HL-60 (cell line): Measurements from ENCODE around the gene SLC6A6.

Experiments used
- GABPA ChIP-seq: IDR thresholded peaks from 2 replicates; pipeline ENCODE4 v1.6.1; 2012; ENCODE audit warnings: low read depth
- TF ChIP-seq, protein P1 (sequence below): IDR thresholded peaks from one replicate; pipeline ENCODE4 v1.5.1; 2011; ENCODE audit warnings: low read length, control low read depth, inconsistent platforms; ENCODE audit not compliant: insufficient read depth

DNA sequence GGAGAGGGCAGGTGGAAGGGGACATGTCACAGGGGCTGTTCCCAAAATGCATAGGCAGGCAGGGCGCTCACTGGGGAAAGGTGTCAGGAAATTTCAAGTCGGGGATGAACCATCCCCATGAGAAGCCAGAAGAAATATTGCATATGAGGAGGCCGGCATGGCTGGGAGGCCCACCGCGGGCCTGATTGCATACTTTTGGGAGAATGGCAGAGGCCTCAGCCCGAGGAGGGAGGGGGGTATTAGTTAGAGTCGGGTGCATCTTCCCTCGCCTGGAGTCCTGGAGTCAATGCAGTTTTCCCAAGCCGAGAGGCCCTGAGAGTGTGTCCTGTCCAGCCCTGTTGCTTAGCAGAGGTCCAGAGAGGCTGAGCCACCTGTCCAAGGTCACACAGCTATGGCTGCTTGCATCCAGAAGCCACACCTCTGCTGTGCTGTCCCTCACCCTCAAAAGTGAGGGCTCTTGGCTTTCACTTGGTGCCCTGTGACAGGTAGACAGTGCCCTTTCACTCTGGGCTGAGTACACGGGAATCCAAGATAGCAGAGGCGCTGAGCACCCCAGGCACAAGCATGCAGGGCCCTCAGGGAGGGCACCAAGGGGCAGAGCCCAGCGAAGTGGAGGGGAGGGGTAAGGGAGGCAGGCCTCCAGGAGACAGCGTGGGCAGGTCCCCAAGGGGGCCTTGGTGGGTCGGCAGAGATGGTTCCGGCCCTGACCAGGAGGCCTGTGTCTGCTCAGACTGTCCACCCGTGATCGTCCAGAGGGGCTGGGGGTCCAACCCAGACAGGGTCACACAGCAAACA lies 89.2 kb downstream of the SLC6A6 start:
- TF ChIP-seq, protein P1, sequence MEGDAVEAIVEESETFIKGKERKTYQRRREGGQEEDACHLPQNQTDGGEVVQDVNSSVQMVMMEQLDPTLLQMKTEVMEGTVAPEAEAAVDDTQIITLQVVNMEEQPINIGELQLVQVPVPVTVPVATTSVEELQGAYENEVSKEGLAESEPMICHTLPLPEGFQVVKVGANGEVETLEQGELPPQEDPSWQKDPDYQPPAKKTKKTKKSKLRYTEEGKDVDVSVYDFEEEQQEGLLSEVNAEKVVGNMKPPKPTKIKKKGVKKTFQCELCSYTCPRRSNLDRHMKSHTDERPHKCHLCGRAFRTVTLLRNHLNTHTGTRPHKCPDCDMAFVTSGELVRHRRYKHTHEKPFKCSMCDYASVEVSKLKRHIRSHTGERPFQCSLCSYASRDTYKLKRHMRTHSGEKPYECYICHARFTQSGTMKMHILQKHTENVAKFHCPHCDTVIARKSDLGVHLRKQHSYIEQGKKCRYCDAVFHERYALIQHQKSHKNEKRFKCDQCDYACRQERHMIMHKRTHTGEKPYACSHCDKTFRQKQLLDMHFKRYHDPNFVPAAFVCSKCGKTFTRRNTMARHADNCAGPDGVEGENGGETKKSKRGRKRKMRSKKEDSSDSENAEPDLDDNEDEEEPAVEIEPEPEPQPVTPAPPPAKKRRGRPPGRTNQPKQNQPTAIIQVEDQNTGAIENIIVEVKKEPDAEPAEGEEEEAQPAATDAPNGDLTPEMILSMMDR, result no peak
- TF ChIP-seq GABPA, result no peak
